ENCODE data around the gene INPP1.
"Not testable (repeated sequence)": the region's sequence is repeated elsewhere in the genome, so short reads cannot be mapped to it uniquely, and the experiment has no call there.

The INPP1 gene

DNA sequence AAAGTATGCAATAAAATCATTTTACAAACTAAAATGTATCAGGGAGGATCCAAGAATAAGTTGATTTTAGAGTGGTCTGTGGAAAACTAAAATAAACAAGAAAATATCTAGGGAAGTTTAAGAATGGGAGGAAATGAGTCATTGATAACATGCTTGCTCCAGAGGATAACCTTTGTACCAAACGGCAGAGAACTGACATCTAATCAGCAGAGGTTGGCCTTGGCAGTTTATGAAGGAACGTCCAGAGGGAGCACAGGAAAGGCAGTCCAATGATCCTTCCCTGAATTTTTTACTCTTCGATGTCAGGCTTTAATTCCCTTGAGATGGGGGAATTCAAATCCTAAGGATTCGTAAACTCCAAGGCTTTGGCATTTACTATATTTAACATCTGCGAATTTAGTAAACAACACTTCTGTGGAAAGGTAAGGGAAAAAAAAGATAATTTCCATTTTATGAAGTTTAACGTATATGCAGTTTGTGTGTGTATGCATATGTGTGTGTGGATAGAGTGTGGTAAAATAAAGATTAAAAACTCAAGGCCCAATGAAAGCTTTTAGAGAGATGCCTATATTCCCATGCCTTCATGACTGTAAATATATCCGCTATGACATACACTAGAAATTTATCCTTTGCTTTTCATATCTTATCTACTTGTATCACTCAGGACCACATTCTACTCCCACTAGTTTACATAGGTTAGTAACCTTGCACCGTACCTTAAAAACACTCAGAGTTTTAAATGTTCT is 8.7 kb upstream of the INPP1 start:
- DNase-seq = no peak

DNA sequence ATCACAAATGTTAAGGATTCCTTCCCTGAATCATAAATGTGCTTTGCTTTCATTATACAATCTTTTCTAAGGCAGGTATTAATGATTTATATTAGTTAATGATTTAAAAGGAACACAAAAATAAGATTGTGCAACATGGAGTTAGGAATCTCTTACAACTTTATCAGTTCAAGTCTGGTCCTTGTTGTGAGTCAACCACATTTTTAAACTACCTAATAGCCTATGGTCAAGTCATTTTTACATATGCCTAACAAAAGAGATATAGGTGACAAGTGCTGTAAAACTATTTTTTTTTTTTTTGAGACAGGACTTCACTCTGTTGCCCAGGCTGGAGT is 8.2 kb upstream of the INPP1 start:
- DNase-seq = no peak

DNA sequence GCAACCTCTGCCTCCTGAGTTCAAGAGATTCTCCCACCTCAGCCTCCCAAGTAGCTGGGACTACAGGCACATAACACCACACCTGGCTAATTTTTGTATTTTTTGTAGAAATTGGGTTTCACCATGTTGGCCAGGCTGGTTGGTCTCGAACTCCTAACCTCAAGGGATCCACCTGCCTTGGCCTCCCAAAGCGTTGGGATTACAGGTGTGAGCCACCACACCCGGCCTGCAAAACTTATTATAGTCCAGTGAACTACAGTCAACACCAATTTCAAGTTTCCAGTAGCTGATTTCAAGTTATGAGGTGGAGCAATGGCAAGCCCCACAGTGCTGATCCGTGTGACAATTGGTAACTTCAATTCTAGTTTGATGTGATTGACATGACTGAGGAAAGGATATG is 7.8 kb upstream of the INPP1 start:
- DNase-seq = not testable (repeated sequence)

DNA sequence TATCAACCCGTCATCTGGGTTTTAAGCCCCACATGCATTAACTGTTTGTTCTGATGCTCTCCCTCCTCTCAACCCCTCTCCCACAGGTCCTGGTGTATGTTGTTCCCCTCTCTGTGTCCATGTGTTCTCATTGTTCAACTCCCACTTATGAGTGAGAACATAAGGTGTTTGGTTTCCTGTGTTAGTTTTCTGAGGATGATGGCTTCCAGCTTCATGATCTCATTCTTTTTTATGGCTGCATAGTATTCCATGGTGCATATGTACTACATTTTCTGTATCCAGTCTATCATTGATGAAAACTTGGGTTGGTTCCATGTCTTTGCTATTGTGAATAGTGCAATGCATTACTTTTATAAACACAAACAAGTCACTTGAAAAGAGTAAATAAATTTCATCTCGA is 7.0 kb upstream of the INPP1 start:
- no peak for DNase-seq

DNA sequence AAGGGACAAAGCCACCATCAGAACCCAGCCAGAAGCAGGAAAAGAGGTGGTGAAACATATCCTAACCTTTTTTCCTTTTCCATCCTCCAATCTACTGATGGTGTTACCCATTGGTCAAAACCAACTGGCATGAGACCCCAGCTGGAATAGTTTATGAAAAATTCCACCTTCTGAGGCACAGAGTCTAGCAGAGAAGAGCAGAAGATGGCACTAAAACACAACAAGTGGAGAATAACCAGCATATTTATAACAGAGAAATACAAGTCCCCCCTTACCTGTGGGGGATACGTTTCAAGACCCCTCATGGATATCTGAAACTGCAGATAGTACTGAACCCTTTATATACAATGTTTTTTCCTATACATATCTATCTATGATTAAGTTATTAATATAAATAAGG is 4.9 kb upstream of the INPP1 start:
- DNase-seq = no peak

DNA sequence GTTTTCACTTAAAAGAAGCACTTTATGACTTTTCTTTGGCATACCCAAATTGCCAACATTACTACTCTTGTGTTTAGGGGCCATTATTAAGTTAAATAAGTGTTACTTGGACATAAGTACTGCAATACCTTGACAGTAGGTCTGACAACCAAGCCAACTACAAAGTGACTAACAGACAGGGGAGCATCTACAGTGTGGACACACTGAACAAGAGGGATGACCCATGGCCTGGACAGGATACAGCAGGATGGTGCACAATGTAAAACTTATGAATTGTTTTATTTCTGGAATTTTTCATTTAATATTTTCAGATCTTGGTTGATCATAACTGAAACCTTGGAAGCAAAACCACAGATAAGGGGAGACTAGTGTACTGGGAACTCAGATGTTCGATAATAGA is 4.0 kb upstream of the INPP1 start:
- DNase-seq = no peak

DNA sequence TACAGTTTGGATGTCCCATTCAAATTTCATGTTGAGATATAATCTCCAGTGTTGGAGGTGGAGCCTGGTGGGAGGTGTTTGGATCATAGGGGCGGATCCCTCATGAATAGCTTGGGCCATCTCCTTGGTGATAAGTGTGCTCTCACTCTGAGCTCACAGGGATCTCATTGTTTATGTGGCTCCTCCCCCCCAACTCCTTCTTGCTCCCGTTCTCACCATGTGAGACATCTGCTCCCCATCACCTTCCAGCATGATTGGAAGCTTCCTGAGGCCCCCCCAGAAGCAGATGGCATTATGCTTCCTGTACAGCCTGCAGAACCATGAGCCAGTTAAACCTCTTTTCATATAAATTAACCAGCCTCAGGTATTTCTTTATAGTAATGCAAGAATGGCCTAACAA is 3.0 kb upstream of the INPP1 start:
- DNase-seq = no peak

DNA sequence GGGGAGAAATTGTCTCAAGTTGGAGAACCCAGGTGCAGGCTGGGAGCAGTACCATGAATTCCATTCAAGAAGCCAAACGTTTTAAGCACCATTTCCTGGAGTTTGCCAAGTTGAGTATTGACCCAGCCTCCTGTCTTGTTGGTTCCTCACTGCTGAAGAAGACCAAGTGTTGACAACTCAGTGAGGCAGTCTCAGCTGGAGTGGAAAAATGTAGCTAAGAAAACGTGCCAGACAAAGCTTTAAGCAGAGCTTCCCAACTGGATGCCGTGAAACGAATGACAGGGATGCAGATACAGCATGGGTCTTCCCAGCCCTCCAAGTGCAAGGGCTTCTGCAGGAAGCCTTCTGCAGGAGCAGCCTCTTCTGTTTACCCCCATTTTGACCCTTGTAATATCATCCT is 778 bp upstream of the INPP1 start:
- peak; percentile 15 for DNase-seq

DNA sequence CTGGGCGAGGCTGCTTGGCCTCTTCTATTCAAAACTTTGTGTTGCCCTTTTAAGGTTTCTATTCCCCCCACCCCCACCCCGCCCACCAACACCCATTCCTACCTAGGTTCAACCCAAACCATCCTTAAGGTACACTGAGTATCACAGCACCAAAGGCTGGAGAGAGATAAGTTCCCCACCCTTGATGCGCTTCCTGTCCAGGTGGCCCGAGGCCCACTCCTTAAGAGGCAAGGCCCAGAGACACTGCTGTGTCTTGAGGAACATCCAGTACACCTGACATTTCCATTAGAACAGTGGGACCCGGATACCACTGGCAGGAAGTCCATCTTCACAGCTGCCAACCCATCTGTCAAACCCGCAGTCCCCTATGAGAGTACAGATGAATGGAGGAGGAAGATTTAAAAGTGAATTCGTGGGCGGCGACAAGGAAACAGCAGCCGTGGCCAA is 277 bp upstream of the INPP1 start:
- DNase-seq = no peak

DNA sequence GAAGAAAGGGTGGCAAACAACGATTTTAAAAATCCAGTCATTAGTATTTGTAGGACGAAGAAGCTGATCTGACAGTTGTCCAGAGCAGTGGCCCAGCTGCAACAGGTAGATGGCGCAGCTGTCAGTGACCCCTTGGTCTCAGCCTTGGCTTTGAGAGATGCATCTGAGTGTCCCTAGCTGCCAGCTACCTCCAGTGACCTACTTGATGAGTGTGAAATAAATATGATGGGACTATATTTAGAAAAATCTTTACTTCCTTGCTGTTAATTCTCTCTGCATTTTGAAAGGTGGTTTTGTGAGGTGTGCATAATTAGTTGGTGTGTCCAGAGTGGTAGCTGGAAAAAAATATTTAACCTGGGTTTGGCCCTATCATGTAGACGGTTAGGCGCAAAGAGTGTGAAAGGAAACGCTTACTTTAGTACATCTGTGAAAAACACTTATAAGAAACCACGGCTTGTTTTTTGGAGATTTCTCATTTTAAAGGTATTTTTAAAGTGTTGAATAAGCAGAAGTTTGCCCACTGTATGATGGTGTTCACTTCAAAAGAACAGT is 963 bp downstream of the INPP1 start:
- no peak for DNase-seq

DNA sequence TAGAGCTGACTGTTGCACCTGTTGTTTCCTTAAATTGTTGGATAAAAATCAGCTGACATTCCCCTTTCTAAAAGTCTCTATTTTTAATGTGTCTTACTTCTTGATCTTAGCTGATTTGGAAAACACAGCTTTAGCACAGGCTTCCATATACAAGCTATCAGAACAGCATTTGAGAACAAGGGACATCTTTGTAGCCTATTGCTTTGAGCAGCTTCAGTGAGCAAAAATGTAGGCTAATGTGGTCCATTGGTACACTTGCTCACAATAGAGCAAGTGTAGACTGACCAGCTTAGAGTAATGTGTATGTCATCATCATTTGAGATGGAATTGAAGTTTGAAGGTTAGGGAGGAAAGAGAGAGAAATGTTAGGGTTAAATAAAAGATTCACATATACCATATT is 7.0 kb downstream of the INPP1 start:
- DNase-seq = no peak

DNA sequence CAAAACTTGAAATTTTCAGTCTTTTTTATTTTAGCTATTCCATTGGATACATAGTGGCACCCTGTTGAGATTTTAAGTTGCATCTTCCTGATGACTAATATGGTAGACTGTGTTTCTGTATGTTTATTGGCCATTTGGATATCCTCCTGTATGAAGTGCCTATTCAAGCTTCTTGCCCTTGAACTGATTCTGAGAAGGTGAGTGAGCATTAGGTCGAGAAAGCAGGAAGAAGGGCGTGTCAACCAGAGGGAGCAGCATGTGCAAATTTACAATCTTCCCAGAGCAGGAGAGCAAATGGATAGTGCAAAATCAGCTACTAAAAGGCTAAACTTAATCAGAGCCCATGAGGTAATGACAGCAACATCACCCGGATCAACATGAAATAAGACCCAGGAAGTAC is 8.6 kb downstream of the INPP1 start:
- DNase-seq = no peak

DNA sequence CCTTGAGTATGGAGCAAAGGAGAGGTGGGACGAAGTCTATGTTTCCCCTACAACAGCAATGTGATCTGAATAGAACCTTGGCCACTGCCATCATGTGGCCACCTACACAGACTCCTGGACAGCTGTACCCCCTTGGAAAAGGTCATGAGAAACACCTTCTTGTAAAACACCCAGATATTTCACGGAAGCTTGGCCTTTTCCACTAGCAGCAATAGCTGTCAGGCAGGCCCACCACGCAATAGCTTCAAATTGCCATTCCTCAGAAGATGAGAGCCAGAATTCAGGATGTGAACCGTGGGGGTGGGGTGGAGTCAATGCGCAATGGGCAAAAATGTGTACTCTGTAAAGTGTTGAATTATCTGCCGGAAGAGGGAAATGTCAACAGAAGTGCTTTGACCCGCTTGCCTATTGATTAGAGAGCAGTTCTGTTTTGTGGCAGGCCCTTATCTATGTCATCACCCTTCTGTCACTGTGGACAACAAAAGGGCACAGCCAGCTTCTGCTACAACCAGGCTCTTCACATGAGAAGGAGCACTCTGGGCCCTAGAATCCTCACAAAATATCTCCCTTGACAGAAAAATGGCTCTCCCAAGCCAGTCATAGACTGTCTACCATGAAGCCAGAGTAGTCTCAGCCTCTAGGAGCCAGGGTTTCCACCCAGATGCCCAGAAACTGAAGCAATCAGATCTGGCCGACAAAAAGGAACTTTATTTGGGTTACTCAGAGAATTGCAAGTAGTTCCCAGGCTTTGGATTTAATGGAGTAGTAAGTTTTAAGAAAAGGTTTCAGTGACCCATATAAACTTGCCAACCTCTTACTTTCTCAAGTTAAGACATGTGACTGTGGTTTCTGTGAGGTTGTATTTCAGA is 9.5 kb downstream of the INPP1 start:
- no peak for DNase-seq

DNA sequence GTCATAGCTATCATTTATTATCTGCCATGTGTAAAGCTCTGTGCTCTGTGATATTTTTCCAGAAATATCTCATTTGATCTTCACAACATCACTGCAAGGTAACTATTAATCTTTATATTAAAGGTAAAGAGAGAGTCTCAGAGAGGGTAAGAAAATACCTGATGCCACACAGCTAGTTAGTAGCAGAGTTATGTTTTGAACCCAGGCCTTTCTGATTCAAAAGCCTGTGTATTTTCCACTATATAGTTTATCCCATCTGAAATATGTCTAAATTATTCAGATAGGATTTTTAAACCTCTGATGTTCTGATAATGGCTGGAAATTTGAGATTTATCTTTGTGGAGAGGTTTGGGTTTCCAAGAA is 10.1 kb downstream of the INPP1 start:
- no peak for DNase-seq

DNA sequence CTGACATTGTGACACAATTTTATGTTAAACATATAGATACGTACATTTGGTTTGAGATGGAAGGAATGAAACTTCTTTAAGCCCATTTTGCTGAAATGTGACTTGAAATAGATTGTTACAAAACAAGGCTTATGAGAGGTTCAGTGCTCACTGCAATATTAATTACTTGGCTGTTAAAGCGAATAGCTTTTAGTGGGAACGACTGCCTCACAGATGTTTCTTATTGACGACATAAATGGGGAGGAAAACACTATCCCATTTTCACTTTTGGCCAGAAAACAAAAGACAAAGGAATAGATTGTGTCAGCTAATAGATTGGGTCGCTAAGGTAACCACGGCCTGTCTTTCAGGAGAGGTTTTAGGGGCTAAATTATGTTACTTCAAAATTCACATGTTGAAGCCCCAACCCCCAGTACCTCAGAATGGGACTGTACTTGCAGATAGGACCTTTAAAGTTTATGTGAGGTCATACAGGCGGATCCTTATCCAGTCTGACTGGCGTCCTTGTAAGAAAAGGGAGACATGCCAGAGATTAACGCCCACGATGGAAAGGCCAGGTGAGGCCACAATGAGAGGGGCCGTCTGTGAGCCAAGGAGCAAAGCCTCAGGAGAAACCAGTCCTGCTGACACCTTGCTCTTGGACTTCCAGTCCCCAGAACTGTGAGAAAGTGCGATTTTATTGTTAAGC is 10.8 kb downstream of the INPP1 start:
- no peak for DNase-seq

DNA sequence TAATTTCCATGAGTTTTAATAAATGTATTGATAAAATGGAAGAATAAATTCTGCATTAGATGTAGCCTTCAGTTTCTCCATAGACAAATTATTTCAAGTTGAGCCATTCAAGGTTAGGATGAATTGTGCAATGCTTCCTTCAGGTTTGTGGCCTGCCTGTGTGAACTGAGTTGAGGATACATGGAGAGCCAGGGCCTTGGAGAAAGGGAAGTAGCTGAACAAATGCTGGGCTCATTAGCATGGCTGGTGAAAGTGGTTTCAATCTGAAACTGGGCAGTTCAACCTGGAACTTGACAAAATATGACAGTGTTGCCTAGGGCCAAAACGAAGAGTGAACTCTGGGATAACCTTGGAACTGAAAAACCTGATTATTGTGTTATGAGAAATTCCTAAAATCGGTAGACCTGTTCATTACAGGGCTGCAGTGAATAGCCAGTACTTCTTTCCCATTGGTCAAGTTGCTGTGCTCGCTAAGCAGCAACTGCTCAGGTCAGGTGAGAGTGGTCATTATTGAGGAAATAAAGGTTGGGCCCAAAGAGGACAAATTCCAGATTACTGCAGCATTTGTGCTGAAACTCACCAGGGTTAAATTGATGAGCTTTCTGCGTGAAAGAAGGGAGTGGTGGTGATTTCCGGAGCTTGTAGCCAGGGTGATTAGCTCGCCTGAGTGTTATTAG is 12.7 kb downstream of the INPP1 start:
- no peak for DNase-seq

DNA sequence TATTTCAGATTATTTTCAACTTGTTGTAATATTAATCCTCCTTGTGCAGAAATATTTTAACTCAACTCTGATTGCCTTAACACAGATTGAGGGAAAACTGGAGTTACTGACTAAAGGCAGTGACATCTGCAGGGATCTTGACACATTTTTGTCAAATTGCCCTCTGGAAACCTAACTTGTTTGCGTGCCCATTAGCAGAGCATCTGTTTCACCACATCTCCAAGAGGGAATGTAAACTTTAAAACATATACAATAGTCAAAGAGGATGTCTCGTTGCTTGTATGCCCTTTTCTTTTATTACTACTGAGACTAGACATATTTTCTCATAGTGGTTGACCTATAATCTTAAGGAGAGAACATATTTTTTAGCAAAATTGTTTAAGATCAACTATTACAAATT is 14.2 kb downstream of the INPP1 start:
- peak; percentile 58 for DNase-seq

DNA sequence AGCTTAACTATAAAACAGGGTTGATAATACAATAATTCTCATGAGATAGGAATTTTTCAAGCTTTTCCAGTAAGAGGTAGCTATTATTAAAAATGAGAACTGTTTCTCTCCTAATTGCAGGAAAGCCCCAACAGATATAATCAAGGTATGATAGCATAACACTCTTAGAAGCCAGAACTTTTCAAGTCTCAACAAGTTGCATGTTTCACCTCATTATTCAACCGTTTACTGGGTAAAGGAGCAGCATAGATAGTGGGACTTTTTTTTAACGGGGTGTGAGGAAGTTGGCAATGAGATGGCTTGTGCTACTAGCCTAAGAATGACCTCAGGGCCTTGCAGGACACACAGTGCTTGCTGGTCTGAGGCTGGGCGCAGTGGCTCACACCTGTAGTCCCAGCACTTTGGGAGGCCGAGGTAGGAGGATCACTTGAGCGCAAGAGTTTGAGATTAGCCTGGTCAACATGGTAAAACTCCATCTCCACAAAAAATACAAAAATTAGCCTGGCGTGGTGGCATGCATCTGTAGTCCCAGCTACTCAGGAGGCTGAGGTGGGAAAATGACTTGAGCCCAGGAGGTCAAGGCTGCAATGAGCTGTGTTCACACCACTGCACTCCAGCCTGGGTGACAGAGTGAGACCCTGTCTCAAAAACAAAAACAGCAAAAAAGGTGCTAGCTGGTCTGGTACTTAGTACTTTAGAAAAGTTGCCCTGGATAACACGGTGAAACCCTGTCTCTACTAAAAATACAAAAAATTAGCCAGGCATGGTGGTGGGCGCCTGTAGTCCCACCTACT is 15.5 kb downstream of the INPP1 start:
- not testable (repeated sequence) for DNase-seq

DNA sequence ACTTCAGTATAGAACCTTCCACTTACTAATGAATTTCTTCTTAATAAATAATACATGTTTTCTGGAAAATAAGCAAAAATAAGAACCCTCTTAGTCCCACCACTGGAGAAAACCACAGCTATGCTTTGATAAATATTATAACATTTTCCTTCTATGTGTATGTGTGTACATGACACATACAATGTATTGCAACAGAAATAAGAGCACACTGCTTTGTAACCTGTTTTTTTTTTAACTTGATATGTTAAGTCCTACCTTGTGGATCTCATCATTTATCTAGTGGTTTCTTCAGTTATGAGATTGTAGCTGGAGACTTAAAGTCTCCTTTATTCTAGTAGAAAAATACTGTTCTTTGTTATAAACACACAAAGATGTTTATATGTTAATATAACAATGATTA is 17.2 kb downstream of the INPP1 start:
- no peak for DNase-seq

DNA sequence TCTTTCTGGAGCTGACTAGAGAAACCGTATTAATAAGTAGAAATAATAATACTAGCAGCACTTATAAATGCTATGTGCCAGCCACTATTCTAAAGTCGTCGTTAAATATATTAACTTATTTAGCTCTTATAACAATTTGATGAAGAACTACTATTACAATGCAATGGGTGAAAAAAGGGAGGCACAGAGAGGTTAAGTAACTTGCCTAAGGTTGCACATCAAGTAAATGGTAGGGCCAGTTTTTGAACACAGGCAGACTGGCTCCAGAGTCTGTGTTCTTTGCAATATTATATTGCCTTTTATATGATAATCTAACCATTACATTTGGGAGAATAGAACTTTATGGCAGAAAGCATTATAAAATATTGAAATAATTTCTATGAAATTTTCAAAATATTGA is 17.6 kb downstream of the INPP1 start:
- no peak for DNase-seq

DNA sequence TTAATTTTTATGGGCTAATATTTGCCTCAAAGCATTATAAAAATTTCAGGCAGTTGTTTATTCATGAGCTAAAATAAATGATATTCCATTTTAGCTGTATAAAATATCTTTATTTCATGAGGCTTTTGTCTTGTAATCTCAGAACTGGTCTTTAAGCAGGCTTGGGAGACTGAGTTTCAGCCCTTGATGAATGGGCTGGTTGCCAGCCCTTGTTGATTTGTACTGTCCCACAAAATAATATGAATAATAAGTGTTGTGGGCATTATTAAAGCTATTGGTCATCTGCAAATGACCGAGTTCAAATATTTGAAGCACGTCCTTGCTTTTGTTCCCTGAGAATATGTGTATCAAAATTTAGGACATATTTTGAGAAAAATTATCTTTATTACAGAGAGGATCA is 18.2 kb downstream of the INPP1 start:
- no peak for DNase-seq

DNA sequence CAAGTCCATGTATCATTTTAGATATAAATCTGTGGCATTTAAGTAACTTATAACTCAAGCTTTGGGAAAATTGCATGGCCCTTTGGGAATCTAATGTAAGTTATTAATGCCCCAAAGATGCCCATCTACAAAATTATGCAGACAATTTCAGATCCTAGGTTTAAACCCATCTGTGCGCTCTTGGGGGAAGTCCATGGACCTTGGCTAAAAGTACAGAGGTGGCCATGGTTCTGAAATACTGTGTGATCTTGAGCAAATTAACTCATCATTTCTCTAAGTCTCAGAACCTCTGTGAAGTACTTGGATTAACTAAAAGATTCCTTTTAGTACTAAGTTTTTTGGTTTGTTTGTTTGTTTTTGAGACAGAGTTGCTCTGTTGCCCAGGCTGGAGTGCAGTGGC is 19.5 kb downstream of the INPP1 start:
- no peak for DNase-seq
